Parathyroid adenoma (tissue), 2 donors: ENCODE measurements around the gene REC8.

ENCODE experiments used
- H2AFZ ChIP-seq: fragments of 300-600 bp; sonication (generic); one replicate; pipeline ENCODE4 v1.7.0; 2017; ENCODE audit warnings: antibody characterized with exemption, mild to moderate bottlenecking
- H3K27ac ChIP-seq: fragments of 300-600 bp; sonication (generic); one replicate; pipeline ENCODE4 v1.7.0; 2017
- H3K27me3 ChIP-seq: fragments of 300-600 bp; sonication (generic); one replicate; pipeline ENCODE4 v1.7.0; 2017; ENCODE audit warnings: low read length; ENCODE audit not compliant: control insufficient read depth, insufficient read depth
- H3K36me3 ChIP-seq: fragments of 300-600 bp; sonication (generic); one replicate; pipeline ENCODE4 v1.7.0; 2017; ENCODE audit warnings: low read length; ENCODE audit not compliant: control insufficient read depth, insufficient read depth
- H3K4me1 ChIP-seq: fragments of 300-600 bp; sonication (generic); one replicate; pipeline ENCODE4 v1.7.0; 2017; ENCODE audit warnings: control low read depth
- H3K4me2 ChIP-seq: fragments of 300-600 bp; sonication (generic); one replicate; pipeline ENCODE4 v1.7.0; 2017; ENCODE audit warnings: low read length
- H3K4me3 ChIP-seq: fragments of 300-600 bp; sonication (generic); one replicate; pipeline ENCODE4 v1.7.0; 2017; ENCODE audit warnings: low read depth, low read length
- H3K79me2 ChIP-seq: fragments of 300-600 bp; sonication (generic); one replicate; pipeline ENCODE4 v1.7.0; 2017; ENCODE audit warnings: control low read depth
- H3K9ac ChIP-seq: fragments of 300-600 bp; sonication (generic); one replicate; pipeline ENCODE4 v1.7.0; 2017; ENCODE audit warnings: mild to moderate bottlenecking
- H3K9me3 ChIP-seq: fragments of 300-600 bp; sonication (generic); one replicate; pipeline ENCODE4 v1.7.0; 2017; ENCODE audit warnings: low read length; ENCODE audit not compliant: control insufficient read depth
- CTCF ChIP-seq: fragments of 300-600 bp; sonication (generic); IDR thresholded peaks from one replicate; pipeline ENCODE4 v1.7.0; 2017; ENCODE audit warnings: antibody characterized with exemption, mild to moderate bottlenecking
- donor health status: primary hyperparathyroidism.

The REC8 gene

DNA sequence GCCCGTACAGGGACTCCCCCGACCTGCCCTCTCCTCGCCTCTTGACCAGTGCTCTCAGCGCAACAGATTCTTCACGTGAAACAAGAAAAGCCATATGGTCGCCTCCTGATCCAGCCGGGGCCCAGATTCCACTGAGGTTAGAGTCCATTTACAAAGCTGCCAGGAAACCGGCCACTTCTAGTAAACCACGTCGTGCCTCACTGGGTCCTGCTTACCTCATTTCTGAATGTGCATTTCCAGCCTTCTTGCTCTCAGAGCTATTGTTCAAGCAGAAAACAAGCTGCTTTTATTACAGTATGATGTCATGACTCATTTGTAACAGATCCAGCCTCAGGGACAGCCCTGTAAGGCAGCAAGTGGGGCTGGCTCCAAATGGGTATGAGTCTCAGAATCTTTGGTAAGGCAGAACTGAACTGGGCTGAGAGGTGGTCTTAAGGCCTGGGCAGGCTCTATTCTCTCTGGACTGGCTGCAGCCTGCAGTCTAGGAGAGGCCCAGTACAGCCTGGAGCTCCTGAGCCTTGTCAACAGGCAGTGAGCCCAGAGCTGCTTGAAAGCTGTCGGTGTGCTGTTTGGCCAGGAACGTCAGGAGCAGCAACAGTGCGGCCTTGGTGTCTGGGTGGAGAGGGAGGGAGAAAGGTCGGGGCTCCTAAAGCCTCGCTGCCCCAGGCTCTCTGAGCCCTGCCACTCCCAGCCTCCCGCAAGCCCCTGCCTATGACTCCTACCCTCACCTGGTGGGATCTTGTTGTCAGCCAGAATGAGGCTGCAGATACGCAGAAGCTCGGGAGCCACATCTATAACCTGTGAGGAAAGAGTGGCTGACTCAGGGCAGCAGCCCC, 8.3 kb downstream of the REC8 start:
- no peak overlapping the region for H2AFZ ChIP-seq
- H3K4me1 ChIP-seq, result no peaks in the 10 kb centered on the region
- H3K27me3 ChIP-seq, result no peaks in the 10 kb centered on the region
- H3K4me2 ChIP-seq, result no peak overlapping the region
- H3K79me2 ChIP-seq, result no peaks in the 10 kb centered on the region
- no peak overlapping the region for H3K9ac ChIP-seq
- H3K27ac ChIP-seq, result no peak overlapping the region
- H3K36me3 ChIP-seq, result no peaks in the 10 kb centered on the region
- TF ChIP-seq CTCF, result no peak
- no peak overlapping the region for H3K4me3 ChIP-seq
- no peaks in the 10 kb centered on the region for H3K9me3 ChIP-seq

GRCh38 chr14:24181371-24182077, 9.6 kb downstream of the REC8 start:
- no peak overlapping the region for H3K4me3 ChIP-seq
- H3K4me2 ChIP-seq, result no peak overlapping the region
- H3K79me2 ChIP-seq, result no peaks in the 10 kb centered on the region
- H2AFZ ChIP-seq, result no peak overlapping the region
- TF ChIP-seq CTCF, result no peak
- no peaks in the 10 kb centered on the region for H3K36me3 ChIP-seq
- H3K27ac ChIP-seq, result no peak overlapping the region
- H3K9me3 ChIP-seq, result no peaks in the 10 kb centered on the region
- H3K9ac ChIP-seq, result no peak overlapping the region
- H3K4me1 ChIP-seq, result no peaks in the 10 kb centered on the region
- H3K27me3 ChIP-seq, result no peaks in the 10 kb centered on the region

GRCh38 chr14:24182110-24182882, 10.4 kb downstream of the REC8 start:
- Histone ChIP-seq H3K9me3 (no peaks in the 10 kb centered on the region), H2AFZ (no peak overlapping the region), H3K27me3 (no peaks in the 10 kb centered on the region), H3K4me2 (no peak overlapping the region), H3K4me3 (no peak overlapping the region), H3K4me1 (peaks cover under 1% of the 10 kb centered on the region), H3K27ac (no peak overlapping the region), H3K79me2 (no peaks in the 10 kb centered on the region), H3K9ac (no peak overlapping the region), H3K36me3 (no peaks in the 10 kb centered on the region)
- no peak for TF ChIP-seq CTCF

DNA sequence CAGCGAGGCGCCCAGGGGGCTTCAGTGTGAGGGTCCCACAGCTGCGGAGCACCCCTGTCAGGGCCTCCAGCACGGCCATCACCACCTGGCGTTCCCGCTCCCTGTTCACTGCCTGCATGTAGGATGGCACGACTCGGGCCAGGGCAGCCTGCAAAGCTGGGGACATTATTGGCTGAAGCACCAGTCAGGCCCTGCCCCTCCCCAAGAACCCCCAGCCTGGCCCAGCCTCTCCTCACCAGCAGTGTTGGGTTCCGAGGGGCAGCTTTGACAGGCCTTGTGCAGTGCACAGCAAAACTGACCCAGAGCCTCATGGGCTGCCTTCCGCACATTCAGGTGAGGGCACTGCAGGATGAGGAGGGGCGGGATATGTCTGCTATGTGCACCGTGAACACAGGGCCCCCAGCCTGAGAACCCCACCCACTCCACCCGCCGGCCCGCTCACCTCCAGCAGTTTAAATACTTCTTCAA, 11.2 kb downstream of the REC8 start:
- Histone ChIP-seq H3K36me3 (no peaks in the 10 kb centered on the region), H3K4me3 (no peak overlapping the region), H2AFZ (no peak overlapping the region), H3K4me1 (peaks cover 7% of the 10 kb centered on the region), H3K4me2 (no peak overlapping the region), H3K9me3 (no peaks in the 10 kb centered on the region), H3K9ac (no peak overlapping the region), H3K27ac (no peak overlapping the region), H3K79me2 (no peaks in the 10 kb centered on the region), H3K27me3 (no peaks in the 10 kb centered on the region)
- no peak for TF ChIP-seq CTCF
